GM18858 (cell line): ENCODE results near the gene ABCC2.
"Not testable (repeated sequence)": the region's sequence is repeated elsewhere in the genome, so short reads cannot be mapped to it uniquely, and the experiment has no call there.

Experiments
- ATAC-seq: cut with Tn5 transposase; IDR thresholded peaks from one replicate; pipeline ENCODE4 v1.9.1; 2021; ENCODE audit not compliant: unreplicated experiment

The ABCC2 gene

GRCh38 chr10:99894613-99895012 is 112.2 kb downstream of the ABCC2 start:
- ATAC-seq = no peak

- not testable (repeated sequence) for ATAC-seq
These were observed 112.6 kb downstream of the ABCC2 start for GRCh38 chr10:99895066-99895465.

DNA sequence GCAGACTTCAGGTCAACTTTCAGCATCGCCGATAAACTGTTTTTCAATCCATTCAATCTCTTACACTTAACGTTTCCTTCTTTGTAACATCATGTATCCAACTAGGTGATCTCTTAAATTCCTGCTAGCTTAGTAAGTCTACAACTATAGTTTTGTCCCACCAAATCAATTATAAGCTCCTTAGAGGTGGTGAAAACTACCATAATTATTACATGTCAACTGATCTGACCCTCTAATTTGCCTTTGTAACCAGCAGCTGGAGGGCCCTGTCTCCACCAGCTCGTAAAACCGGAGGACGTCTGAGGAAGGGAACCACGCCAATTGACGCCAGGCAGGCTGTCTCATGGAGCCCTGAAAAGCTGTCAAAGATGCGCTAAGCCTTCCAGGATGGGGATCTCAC is 113.4 kb downstream of the ABCC2 start:
- ATAC-seq = no peak
